ENCODE measurements around the gene TSHZ3.

TSHZ3 gene

GRCh38 chr19:31286491-31286890 lies 62.7 kb downstream of the TSHZ3 start:
- H3K27ac ChIP-seq (ENCODE audit: low read depth, low read length) = 0 out of 2 replicates have a peak overlapping the region, but pooled peaks have one; percentile 55
- H3K4me1 ChIP-seq (ENCODE audit: control insufficient read depth, insufficient read depth, low read length, unreplicated experiment) = peaks cover 4% of the 10 kb centered on the region
- H3K36me3 ChIP-seq (ENCODE audit: insufficient read depth, low read length) = no peaks in the 10 kb centered on the region
- H3K4me3 ChIP-seq (ENCODE audit: low read depth, low read length) = peak overlapping the region; percentile 75; the same call in 1 of the 2 replicates
- H3K79me2 ChIP-seq (ENCODE audit: control insufficient read depth, insufficient read depth, low read length, unreplicated experiment) = peaks cover 7% of the 10 kb centered on the region
- H3K27me3 ChIP-seq (ENCODE audit: insufficient read depth, low read length) = no peaks in the 10 kb centered on the region
- no peak overlapping the region for H2AFZ ChIP-seq (ENCODE audit: low read length, unreplicated experiment)

- peak overlapping the region; percentile 75 for H3K4me3 ChIP-seq (ENCODE audit: low read depth, low read length)
These were observed 63.5 kb downstream of the TSHZ3 start for GRCh38 chr19:31285744-31286143.

GRCh38 chr19:31284621-31285020 lies 64.6 kb downstream of the TSHZ3 start:
- peaks cover 4% of the 10 kb centered on the region for H3K4me1 ChIP-seq (ENCODE audit: control insufficient read depth, insufficient read depth, low read length, unreplicated experiment)
- no peak overlapping the region for H2AFZ ChIP-seq (ENCODE audit: low read length, unreplicated experiment)
- H3K27me3 ChIP-seq (ENCODE audit: insufficient read depth, low read length) = no peaks in the 10 kb centered on the region
- no peaks in the 10 kb centered on the region for H3K36me3 ChIP-seq (ENCODE audit: insufficient read depth, low read length)
- H3K79me2 ChIP-seq (ENCODE audit: control insufficient read depth, insufficient read depth, low read length, unreplicated experiment) = peaks cover 7% of the 10 kb centered on the region
- H3K27ac ChIP-seq (ENCODE audit: low read depth, low read length) = no peak overlapping the region
- no peak overlapping the region for H3K4me3 ChIP-seq (ENCODE audit: low read depth, low read length)

More at GRCh38 chr19:31285744-31286143, 63.5 kb downstream of the TSHZ3 start:
- H3K4me1 ChIP-seq (ENCODE audit: control insufficient read depth, insufficient read depth, low read length, unreplicated experiment) = peaks cover 4% of the 10 kb centered on the region
- peaks cover 7% of the 10 kb centered on the region for H3K79me2 ChIP-seq (ENCODE audit: control insufficient read depth, insufficient read depth, low read length, unreplicated experiment)
- H2AFZ ChIP-seq (ENCODE audit: low read length, unreplicated experiment) = peak overlapping the region; percentile 89
- H3K27ac ChIP-seq (ENCODE audit: low read depth, low read length) = peak overlapping the region; percentile 55
- H3K36me3 ChIP-seq (ENCODE audit: insufficient read depth, low read length) = no peaks in the 10 kb centered on the region
- no peaks in the 10 kb centered on the region for H3K27me3 ChIP-seq (ENCODE audit: insufficient read depth, low read length)

- no peak overlapping the region for H3K27ac ChIP-seq (ENCODE audit: low read depth, low read length)
- H3K4me1 ChIP-seq (ENCODE audit: control insufficient read depth, insufficient read depth, low read length, unreplicated experiment) = peaks cover 4% of the 10 kb centered on the region
- peaks cover 7% of the 10 kb centered on the region for H3K79me2 ChIP-seq (ENCODE audit: control insufficient read depth, insufficient read depth, low read length, unreplicated experiment)
- no peak overlapping the region for H3K4me3 ChIP-seq (ENCODE audit: low read depth, low read length)
- H2AFZ ChIP-seq (ENCODE audit: low read length, unreplicated experiment) = no peak overlapping the region
- no peaks in the 10 kb centered on the region for H3K27me3 ChIP-seq (ENCODE audit: insufficient read depth, low read length)
- peaks cover under 1% of the 10 kb centered on the region; the same call in 1 of the 2 replicates for H3K36me3 ChIP-seq (ENCODE audit: insufficient read depth, low read length)
These were observed 65.5 kb downstream of the TSHZ3 start for GRCh38 chr19:31283701-31284100.

DNA sequence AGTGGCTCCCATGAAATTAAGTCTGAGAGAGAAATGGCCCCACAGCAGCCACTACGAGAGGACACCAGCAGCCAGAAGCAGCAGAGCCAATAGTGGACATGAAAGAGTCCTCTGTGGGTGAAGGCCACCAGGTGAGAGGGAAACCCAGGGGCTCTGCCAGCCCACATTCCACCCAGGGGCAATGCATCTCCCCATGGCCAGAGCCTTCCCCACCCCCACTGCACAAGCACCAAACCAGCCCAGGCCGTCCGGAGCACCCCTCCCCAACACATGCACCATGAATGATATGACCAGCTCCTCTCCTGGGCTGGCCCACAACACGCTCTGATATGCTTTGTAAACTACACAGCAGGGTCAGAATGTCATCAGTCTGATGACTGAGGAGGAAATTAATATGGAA lies 66.9 kb downstream of the TSHZ3 start:
- no peak overlapping the region for H3K4me3 ChIP-seq (ENCODE audit: low read depth, low read length)
- H3K36me3 ChIP-seq (ENCODE audit: insufficient read depth, low read length) = peaks cover 6% of the 10 kb centered on the region; the same call in 1 of the 2 replicates
- peaks cover 7% of the 10 kb centered on the region for H3K79me2 ChIP-seq (ENCODE audit: control insufficient read depth, insufficient read depth, low read length, unreplicated experiment)
- no peaks in the 10 kb centered on the region for H3K27me3 ChIP-seq (ENCODE audit: insufficient read depth, low read length)
- no peak overlapping the region for H2AFZ ChIP-seq (ENCODE audit: low read length, unreplicated experiment)
- H3K4me1 ChIP-seq (ENCODE audit: control insufficient read depth, insufficient read depth, low read length, unreplicated experiment) = peaks cover 4% of the 10 kb centered on the region
- no peak overlapping the region for H3K27ac ChIP-seq (ENCODE audit: low read depth, low read length)

DNA sequence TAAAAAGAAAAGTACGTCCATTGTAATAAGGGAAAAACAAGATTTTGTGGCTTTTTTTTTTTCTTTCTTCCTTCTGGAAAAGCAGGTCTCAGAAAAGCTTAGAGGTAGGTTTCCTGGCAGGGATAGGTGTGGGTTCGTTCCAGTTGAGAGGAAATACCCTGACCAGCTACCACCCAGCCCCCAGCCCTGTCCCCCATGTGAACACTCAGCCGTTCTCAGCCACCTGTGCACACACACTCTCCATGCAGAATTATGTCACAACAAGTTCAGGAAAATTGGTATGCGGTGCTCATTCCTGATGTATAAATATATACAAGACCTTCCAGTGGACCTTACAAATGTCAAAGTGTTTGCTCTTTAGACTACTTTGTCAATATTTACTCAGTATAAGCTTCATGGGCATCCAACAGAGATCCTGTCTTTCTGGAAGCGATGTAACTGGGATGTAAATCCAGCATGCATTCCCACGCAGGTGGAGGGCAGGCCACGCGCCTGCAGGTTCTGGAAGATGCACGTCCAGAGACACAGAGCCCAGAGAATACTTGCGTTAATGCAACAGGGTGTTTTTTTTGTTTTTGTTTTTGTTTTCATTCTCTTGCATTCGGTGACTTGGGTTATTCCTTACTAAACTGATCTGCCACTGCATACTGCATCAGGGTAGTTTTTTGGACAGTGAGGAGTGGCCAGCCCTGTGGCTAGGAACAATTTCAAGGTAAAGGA lies 68.8 kb downstream of the TSHZ3 start:
- Histone ChIP-seq H3K79me2 (ENCODE audit: control insufficient read depth, insufficient read depth, low read length, unreplicated experiment) (peaks cover 7% of the 10 kb centered on the region), H3K36me3 (ENCODE audit: insufficient read depth, low read length) (peaks cover 6% of the 10 kb centered on the region; the same call in 1 of the 2 replicates), H3K27ac (ENCODE audit: low read depth, low read length) (no peak overlapping the region), H2AFZ (ENCODE audit: low read length, unreplicated experiment) (no peak overlapping the region), H3K4me3 (ENCODE audit: low read depth, low read length) (no peak overlapping the region), H3K27me3 (ENCODE audit: insufficient read depth, low read length) (no peaks in the 10 kb centered on the region), H3K4me1 (ENCODE audit: control insufficient read depth, insufficient read depth, low read length, unreplicated experiment) (no peaks in the 10 kb centered on the region)

DNA sequence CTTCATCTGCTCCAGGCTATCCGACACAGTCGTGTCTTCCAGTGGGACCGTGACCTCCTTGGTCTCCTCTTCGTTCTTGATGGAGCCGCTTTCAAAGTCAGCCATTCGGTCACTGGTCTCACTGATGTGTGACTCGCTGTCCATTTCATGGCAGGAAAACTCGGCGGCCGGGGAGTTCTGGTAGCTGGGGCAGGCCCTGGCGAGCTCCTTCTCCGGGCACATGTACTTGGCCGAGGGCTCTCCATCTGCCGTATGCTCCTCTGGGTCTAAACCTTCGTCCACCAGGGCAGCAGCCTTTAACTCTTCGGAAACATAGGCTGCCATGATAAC lies 69.8 kb downstream of the TSHZ3 start:
- no peaks in the 10 kb centered on the region for H3K27me3 ChIP-seq (ENCODE audit: insufficient read depth, low read length)
- no peak overlapping the region for H3K27ac ChIP-seq (ENCODE audit: low read depth, low read length)
- H3K4me1 ChIP-seq (ENCODE audit: control insufficient read depth, insufficient read depth, low read length, unreplicated experiment) = no peaks in the 10 kb centered on the region
- no peak overlapping the region for H2AFZ ChIP-seq (ENCODE audit: low read length, unreplicated experiment)
- H3K36me3 ChIP-seq (ENCODE audit: insufficient read depth, low read length) = peaks cover 6% of the 10 kb centered on the region; the same call in 1 of the 2 replicates
- no peak overlapping the region for H3K4me3 ChIP-seq (ENCODE audit: low read depth, low read length)
- peaks cover 3% of the 10 kb centered on the region for H3K79me2 ChIP-seq (ENCODE audit: control insufficient read depth, insufficient read depth, low read length, unreplicated experiment)

- Histone ChIP-seq H3K27ac (ENCODE audit: low read depth, low read length) (no peak overlapping the region), H2AFZ (ENCODE audit: low read length, unreplicated experiment) (no peak overlapping the region), H3K4me1 (ENCODE audit: control insufficient read depth, insufficient read depth, low read length, unreplicated experiment) (no peaks in the 10 kb centered on the region), H3K27me3 (ENCODE audit: insufficient read depth, low read length) (no peaks in the 10 kb centered on the region), H3K36me3 (ENCODE audit: insufficient read depth, low read length) (peaks cover 6% of the 10 kb centered on the region; the same call in 1 of the 2 replicates), H3K79me2 (ENCODE audit: control insufficient read depth, insufficient read depth, low read length, unreplicated experiment) (no peaks in the 10 kb centered on the region), H3K4me3 (ENCODE audit: low read depth, low read length) (no peak overlapping the region)
These were observed 70.4 kb downstream of the TSHZ3 start for GRCh38 chr19:31278555-31279435.

DNA sequence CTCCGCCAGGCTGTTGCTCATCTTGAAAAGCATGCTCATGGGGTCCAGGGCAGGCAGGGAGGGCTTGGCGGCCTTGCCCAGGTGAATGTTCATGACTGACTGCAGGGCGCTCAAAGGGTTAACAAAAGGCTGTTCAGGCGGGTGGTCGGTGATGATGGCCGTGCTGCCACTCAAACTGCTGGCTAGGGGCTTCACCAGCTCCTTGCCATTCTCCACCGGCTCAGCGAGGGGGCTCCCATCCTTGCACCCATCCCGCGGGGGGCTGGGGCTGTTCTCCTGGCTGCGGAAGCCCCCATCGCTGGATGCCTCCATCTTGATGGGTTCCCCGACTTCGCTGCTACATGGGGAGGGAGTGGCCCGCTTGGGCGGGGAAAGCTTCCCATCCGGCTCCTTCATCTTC lies 71.7 kb downstream of the TSHZ3 start:
- Histone ChIP-seq H3K27me3 (ENCODE audit: insufficient read depth, low read length) (no peaks in the 10 kb centered on the region), H3K4me3 (ENCODE audit: low read depth, low read length) (no peak overlapping the region), H3K36me3 (ENCODE audit: insufficient read depth, low read length) (peaks cover 6% of the 10 kb centered on the region; the same call in 1 of the 2 replicates), H2AFZ (ENCODE audit: low read length, unreplicated experiment) (no peak overlapping the region), H3K27ac (ENCODE audit: low read depth, low read length) (no peak overlapping the region), H3K4me1 (ENCODE audit: control insufficient read depth, insufficient read depth, low read length, unreplicated experiment) (no peaks in the 10 kb centered on the region), H3K79me2 (ENCODE audit: control insufficient read depth, insufficient read depth, low read length, unreplicated experiment) (no peaks in the 10 kb centered on the region)

- no peaks in the 10 kb centered on the region for H3K27me3 ChIP-seq (ENCODE audit: insufficient read depth, low read length)
- H3K36me3 ChIP-seq (ENCODE audit: insufficient read depth, low read length) = peaks cover 6% of the 10 kb centered on the region; the same call in 1 of the 2 replicates
- H2AFZ ChIP-seq (ENCODE audit: low read length, unreplicated experiment) = no peak overlapping the region
- no peaks in the 10 kb centered on the region for H3K4me1 ChIP-seq (ENCODE audit: control insufficient read depth, insufficient read depth, low read length, unreplicated experiment)
- no peak overlapping the region for H3K27ac ChIP-seq (ENCODE audit: low read depth, low read length)
- no peak overlapping the region for H3K4me3 ChIP-seq (ENCODE audit: low read depth, low read length)
- no peaks in the 10 kb centered on the region for H3K79me2 ChIP-seq (ENCODE audit: control insufficient read depth, insufficient read depth, low read length, unreplicated experiment)
These were observed 72.4 kb downstream of the TSHZ3 start for GRCh38 chr19:31276831-31277230.

- Histone ChIP-seq H2AFZ (ENCODE audit: low read length, unreplicated experiment) (no peak overlapping the region), H3K79me2 (ENCODE audit: control insufficient read depth, insufficient read depth, low read length, unreplicated experiment) (no peaks in the 10 kb centered on the region), H3K36me3 (ENCODE audit: insufficient read depth, low read length) (peaks cover 6% of the 10 kb centered on the region; the same call in 1 of the 2 replicates), H3K4me3 (ENCODE audit: low read depth, low read length) (no peak overlapping the region), H3K4me1 (ENCODE audit: control insufficient read depth, insufficient read depth, low read length, unreplicated experiment) (peaks cover 3% of the 10 kb centered on the region), H3K27ac (ENCODE audit: low read depth, low read length) (no peak overlapping the region), H3K27me3 (ENCODE audit: insufficient read depth, low read length) (no peaks in the 10 kb centered on the region)
These were observed 74.2 kb downstream of the TSHZ3 start for GRCh38 chr19:31275068-31275334.

Measured in ACC112 (cell line).